Suppressor macrophage treated with lipopolysaccharide for 4 hours (primary cell): ENCODE measurements around the gene LRAT.

Experiments
- DNase-seq: peaks from one replicate; pipeline ENCODE4 v3.0.0-alpha.2; 2020

The LRAT gene

DNA sequence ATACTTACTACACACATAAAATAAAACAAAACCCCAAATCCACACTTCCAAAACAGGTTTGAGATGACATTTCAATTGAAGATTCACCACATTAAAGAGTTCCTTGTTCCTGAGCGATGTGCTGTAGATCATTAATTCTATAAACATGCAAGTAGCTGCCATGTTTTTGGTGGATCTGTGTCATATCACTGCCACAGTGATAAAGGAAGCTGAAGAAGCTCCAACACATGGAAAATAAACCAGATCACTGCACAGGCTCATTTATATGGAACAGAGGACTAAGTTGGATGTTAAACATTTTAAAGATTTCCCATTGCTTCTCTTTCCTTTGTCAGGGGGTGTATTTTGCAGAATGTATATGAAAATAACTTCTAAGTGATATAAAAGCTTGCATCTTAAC lies 34.5 kb downstream of the LRAT start:
- no peak for DNase-seq

DNA sequence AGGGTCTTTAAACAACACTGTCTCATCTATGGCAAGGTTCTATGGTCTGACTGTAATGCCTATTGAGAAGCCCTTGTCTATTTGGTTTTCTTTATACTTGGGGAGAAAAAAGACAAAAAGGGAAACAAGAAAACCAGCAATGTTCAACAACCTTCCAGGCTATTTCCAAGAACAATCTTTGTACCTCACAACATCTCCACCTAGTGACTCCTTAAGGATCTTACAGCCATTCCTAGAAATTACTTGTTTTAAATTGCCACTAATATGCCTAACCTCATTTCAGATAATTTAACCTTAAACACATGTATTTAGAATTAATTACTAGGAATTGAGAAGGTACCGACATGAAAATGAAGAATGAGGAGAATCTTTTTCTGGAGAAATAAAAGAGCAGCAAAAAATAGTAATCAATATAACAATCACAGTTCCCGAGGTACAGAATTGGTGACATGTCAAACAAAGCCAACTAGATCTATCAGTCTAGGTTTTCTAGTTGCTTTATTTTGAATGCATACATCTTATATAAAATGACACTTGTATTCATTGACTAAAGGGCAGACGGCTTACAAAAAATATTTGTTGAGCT lies 35.7 kb downstream of the LRAT start:
- peak; percentile 6 for DNase-seq

DNA sequence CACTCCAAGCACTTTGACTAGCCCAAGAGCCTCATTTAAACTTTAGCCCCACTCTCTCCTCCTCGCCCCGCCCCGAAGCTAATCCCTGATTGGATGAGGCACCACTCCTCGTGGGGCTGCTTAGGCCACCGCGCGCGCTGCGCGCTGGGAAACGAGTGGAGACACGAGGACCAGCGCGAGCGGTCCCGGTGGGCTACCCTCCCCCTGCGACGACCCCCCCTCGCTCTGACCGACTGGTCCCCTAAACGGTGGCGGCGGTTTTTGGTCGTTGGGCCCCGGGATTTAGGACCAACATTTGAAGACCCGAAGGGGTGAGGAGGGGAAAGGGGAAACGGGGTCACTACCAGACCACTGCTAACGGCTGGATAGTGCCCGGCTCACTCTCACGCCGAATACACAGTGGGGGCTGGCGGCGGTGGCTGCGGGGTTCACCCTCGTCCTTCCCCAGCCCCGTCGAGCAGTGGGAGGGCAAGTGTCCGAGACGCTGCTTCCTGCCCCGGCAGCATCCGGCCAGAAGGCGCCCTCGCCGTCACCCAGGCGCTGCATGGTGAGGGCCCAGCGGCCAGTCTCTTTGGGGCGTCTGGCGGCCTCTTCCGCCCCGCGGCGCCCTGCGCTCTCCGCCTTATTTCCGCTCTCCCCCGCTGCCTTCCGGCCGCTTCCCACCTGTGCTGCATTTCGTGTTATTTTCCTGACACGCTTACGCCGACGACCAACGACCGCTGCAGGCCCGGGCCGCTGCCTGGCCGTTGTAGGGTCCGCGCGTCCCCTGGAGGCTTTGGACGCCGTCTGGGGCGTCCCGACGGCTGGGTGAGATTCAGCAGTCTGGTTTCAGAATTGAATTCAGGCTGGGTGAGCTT lies 37.6 kb downstream of the LRAT start, which contains the start of gene RBM46:
TSS of gene RBM46 (plus strand) at position 147 of the 857 bp plus-strand sequence. CDS start 15,481 bp downstream, outside the sequence.
- DNase-seq, result no peak

DNA sequence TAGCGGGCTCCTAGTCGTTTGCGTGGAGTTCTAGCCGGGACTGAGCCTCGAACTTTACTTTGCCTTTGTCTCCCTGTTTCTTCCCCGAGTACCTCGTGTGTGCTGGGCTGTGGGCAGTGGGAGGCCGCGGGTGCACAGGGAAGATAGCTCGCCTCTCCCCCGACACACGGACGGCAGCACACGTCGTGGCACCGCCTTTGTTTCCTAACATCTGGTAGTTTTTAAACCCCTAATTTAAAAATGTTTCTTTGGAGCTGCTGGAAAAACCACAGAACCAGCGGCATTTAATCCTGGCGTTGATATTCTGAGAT lies 38.1 kb downstream of the LRAT start:
- DNase-seq, result no peak
